WTC11 (cell line): ENCODE measurements around the gene DGKZ. TPM values are rescaled to one million over a fixed set of nuclear protein-coding genes. Genes with fewer than 3 reads are reported as not detected.

Experiments used
- ATAC-seq: fragments of 200-7000 bp; cut with Tn5 transposase; 2 replicates; pipeline ENCODE4 v1.10.0; 2021; ENCODE audit warnings: mild to moderate bottlenecking, moderate library complexity
- CTCF ChIA-PET: fragments of 300-600 bp; sonication (Branson Sonifier 250); formaldehyde crosslinking; loops from one replicate; lab custom pipeline; 2021; ENCODE audit warnings: antibody characterized with exemption; lab: Charles Lee
- POLR2A ChIA-PET: fragments of 350-600 bp; sonication (Branson Sonifier 250); formaldehyde crosslinking; loops from one replicate; lab custom pipeline; 2021; ENCODE audit warnings: antibody characterized with exemption; lab: Charles Lee
- DNase-seq: peaks from one replicate; pipeline ENCODE4 v3.0.0; 2021; ENCODE audit warnings: low spot score
- H3K27ac Mint-ChIP-seq: 2 replicates; pipeline ENCODE4 v1.8.0; 2021; ENCODE audit warnings: mixed read lengths
- H3K27me3 Mint-ChIP-seq: 2 replicates; pipeline ENCODE4 v1.8.0; 2021; ENCODE audit warnings: low read depth, mild to moderate bottlenecking, moderate library complexity, mixed read lengths
- H3K36me3 Mint-ChIP-seq: 2 replicates; pipeline ENCODE4 v1.8.0; 2021; ENCODE audit warnings: mixed read lengths
- H3K4me1 Mint-ChIP-seq: 2 replicates; pipeline ENCODE4 v1.8.0; 2022; ENCODE audit warnings: mixed read lengths
- H3K4me3 Mint-ChIP-seq: 2 replicates; pipeline ENCODE4 v1.8.0; 2021; ENCODE audit warnings: mild to moderate bottlenecking, moderate library complexity, mixed read lengths
- H3K9me3 Mint-ChIP-seq: 2 replicates; pipeline ENCODE4 v1.8.0; 2021; ENCODE audit warnings: mixed read lengths
- ATF2 ChIP-seq: sonication (generic); formaldehyde crosslinking; IDR thresholded peaks from 2 replicates; pipeline ENCODE4 v1.8.1; 2022; ENCODE audit warnings: low read depth, missing genetic modification reagents, borderline replicate concordance
- CBFB ChIP-seq: sonication (generic); formaldehyde crosslinking; IDR thresholded peaks from 2 replicates; pipeline ENCODE4 v1.8.1; 2022; ENCODE audit warnings: mild to moderate bottlenecking, low read depth, missing genetic modification reagents
- CDX4 ChIP-seq: fragments of 250-450 bp; sonication (Bioruptor Pico); IDR thresholded peaks from 2 replicates; pipeline ENCODE4 v1.9.0; 2021; ENCODE audit warnings: moderate library complexity, mild to moderate bottlenecking, inconsistent platforms, borderline replicate concordance
- CREM ChIP-seq: sonication (generic); formaldehyde crosslinking; IDR thresholded peaks from 2 replicates; pipeline ENCODE4 v1.8.1; 2022; ENCODE audit warnings: mild to moderate bottlenecking, missing genetic modification reagents, moderate library complexity
- E2F1 ChIP-seq: sonication (generic); formaldehyde crosslinking; IDR thresholded peaks from 2 replicates; pipeline ENCODE4 v1.8.0; 2022; ENCODE audit warnings: mild to moderate bottlenecking, missing genetic modification reagents
- E2F5 ChIP-seq: sonication (generic); formaldehyde crosslinking; IDR thresholded peaks from 2 replicates; pipeline ENCODE4 v1.8.1; 2022; ENCODE audit warnings: mild to moderate bottlenecking, moderate library complexity, missing genetic modification reagents
- ETV6 ChIP-seq: sonication (generic); formaldehyde crosslinking; IDR thresholded peaks from 2 replicates; pipeline ENCODE4 v1.8.1; 2022; ENCODE audit warnings: mild to moderate bottlenecking, missing genetic modification reagents
- GRHL2 ChIP-seq: fragments of 250-450 bp; sonication (Bioruptor Pico); IDR thresholded peaks from 2 replicates; pipeline ENCODE4 v1.8.0; 2022; ENCODE audit warnings: mild to moderate bottlenecking, moderate library complexity; ENCODE audit not compliant: insufficient replicate concordance, severe bottlenecking
- GTF2I ChIP-seq: fragments of 250-450 bp; sonication (Bioruptor Pico); conservative IDR thresholded peaks from 2 replicates; pipeline ENCODE4 v1.4.0; 2021; ENCODE audit warnings: mild to moderate bottlenecking
- JAZF1 ChIP-seq: fragments of 250-450 bp; sonication (Bioruptor Pico); IDR thresholded peaks from 2 replicates; pipeline ENCODE4 v1.9.0; 2021; ENCODE audit warnings: moderate library complexity, mild to moderate bottlenecking, inconsistent platforms
- JUN ChIP-seq: sonication (generic); formaldehyde crosslinking; IDR thresholded peaks from 2 replicates; pipeline ENCODE4 v1.8.0; 2023; ENCODE audit warnings: mild to moderate bottlenecking, missing genetic modification reagents
- OVOL2 ChIP-seq: fragments of 250-450 bp; sonication (Bioruptor Pico); IDR thresholded peaks from 2 replicates; pipeline ENCODE4 v1.9.0; 2021; ENCODE audit warnings: mild to moderate bottlenecking, borderline replicate concordance
- RORB ChIP-seq: fragments of 250-450 bp; sonication (Bioruptor Pico); IDR thresholded peaks from 2 replicates; pipeline ENCODE4 v1.9.0; 2021; ENCODE audit warnings: mild to moderate bottlenecking
- ZBTB43 ChIP-seq: sonication (generic); formaldehyde crosslinking; IDR thresholded peaks from 2 replicates; pipeline ENCODE4 v1.8.1; 2023; ENCODE audit warnings: mild to moderate bottlenecking, missing genetic modification reagents
- ZNF263 ChIP-seq: sonication (generic); formaldehyde crosslinking; IDR thresholded peaks from 2 replicates; pipeline ENCODE4 v1.8.1; 2022; ENCODE audit warnings: low read depth, mild to moderate bottlenecking, moderate library complexity, missing genetic modification reagents
- ZNF416 ChIP-seq: fragments of 250-450 bp; sonication (Bioruptor Pico); IDR thresholded peaks from 2 replicates; pipeline ENCODE4 v1.9.0; 2021; ENCODE audit warnings: mild to moderate bottlenecking, inconsistent platforms
- total RNA-seq: library from RNA; stranded (reverse); gene quantifications from 3 replicates; pipeline ENCODE4 v1.2.3, GENCODE V29; 2021
- TF ChIP-seq, protein P1 (sequence below): sonication (generic); formaldehyde crosslinking; IDR thresholded peaks from 2 replicates; pipeline ENCODE4 v1.8.1; 2023; ENCODE audit warnings: mild to moderate bottlenecking, missing genetic modification reagents, borderline replicate concordance
- TF ChIP-seq, protein P2 (sequence below): sonication (generic); formaldehyde crosslinking; conservative IDR thresholded peaks from 2 replicates; pipeline ENCODE4 v1.8.1; 2022; ENCODE audit warnings: mild to moderate bottlenecking, missing genetic modification reagents

Gene DGKZ
- total RNA-seq, 1 experiment from 2014 or later, result 139 TPM

DNA sequence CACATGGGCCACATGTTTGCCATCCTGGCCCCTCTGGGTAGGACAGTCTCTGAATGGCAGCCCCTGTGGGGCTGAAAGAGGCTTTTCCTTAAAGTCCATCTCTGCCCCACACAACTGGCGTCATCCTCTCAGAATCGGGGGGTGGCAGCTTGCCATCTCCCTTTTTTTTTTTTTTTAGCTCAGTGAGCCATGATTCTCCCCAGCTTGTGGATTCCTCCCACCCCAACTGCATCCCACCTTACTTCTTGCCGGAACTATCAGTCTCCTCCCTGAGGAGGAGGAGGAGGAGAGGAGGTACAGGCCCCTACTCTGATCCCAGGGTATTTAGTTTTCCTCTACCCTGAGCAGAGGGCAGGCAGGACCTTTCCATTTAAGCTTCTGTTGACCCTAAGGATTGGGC, 3.4 kb downstream of the DGKZ start:
- Mint-ChIP-seq H3K4me3 (no peak overlapping the region), H3K27me3 (peaks cover 7% of the 10 kb centered on the region), H3K36me3 (peaks cover 6% of the 10 kb centered on the region; the same call in 1 of the 2 replicates), H3K9me3 (no peaks in the 10 kb centered on the region), H3K4me1 (peaks cover 67% of the 10 kb centered on the region), H3K27ac (no peak overlapping the region)
- ATAC-seq (no peak), DNase-seq (no peak)
- TF ChIP-seq ZNF263, result no peak
- no peak for TF ChIP-seq E2F5
- no peak for TF ChIP-seq JAZF1 (CRISPR knock-in tag)
- no peak for TF ChIP-seq CREM (CRISPR knock-in tag)
- TF ChIP-seq CBFB (CRISPR knock-in tag), result no peak
- CTCF ChIA-PET, result interaction anchor here (0.6 to 8.8 kb wide), 11 partner anchors 11 to 113 kb away, joined by 3 to 231 read pairs (median 33); partner anchors contain the start of genes CHRM4 and MDK
- POLR2A ChIA-PET, result no interaction called here

- CTCF ChIA-PET, result interaction anchor here (0.6 to 8.8 kb wide), 24 partner anchors 7 to 425 kb away, joined by 3 to 231 read pairs (median 12); partner anchors contain the start of genes CHRM4 and MDK
- Mint-ChIP-seq H3K36me3 (peaks cover 6% of the 10 kb centered on the region; the same call in 1 of the 2 replicates), H3K4me3 (no peak overlapping the region), H3K4me1 (peaks cover 64% of the 10 kb centered on the region), H3K27ac (peak overlapping the region; percentile 41; the same call in 1 of the 2 replicates), H3K9me3 (no peaks in the 10 kb centered on the region), H3K27me3 (peaks cover 6% of the 10 kb centered on the region)
- ATAC-seq, result no peak
- DNase-seq, result no peak
- POLR2A ChIA-PET, result interaction anchor here (1.0 kb wide), 1 partner anchor 10 kb away, joined by 3 read pairs; no protein-coding TSS in a partner anchor
- TF ChIP-seq ETV6 (CRISPR knock-in tag), result no peak
- no peak for TF ChIP-seq ATF2 (CRISPR knock-in tag)
- no peak for TF ChIP-seq OVOL2 (CRISPR knock-in tag)
- TF ChIP-seq, protein P1, sequence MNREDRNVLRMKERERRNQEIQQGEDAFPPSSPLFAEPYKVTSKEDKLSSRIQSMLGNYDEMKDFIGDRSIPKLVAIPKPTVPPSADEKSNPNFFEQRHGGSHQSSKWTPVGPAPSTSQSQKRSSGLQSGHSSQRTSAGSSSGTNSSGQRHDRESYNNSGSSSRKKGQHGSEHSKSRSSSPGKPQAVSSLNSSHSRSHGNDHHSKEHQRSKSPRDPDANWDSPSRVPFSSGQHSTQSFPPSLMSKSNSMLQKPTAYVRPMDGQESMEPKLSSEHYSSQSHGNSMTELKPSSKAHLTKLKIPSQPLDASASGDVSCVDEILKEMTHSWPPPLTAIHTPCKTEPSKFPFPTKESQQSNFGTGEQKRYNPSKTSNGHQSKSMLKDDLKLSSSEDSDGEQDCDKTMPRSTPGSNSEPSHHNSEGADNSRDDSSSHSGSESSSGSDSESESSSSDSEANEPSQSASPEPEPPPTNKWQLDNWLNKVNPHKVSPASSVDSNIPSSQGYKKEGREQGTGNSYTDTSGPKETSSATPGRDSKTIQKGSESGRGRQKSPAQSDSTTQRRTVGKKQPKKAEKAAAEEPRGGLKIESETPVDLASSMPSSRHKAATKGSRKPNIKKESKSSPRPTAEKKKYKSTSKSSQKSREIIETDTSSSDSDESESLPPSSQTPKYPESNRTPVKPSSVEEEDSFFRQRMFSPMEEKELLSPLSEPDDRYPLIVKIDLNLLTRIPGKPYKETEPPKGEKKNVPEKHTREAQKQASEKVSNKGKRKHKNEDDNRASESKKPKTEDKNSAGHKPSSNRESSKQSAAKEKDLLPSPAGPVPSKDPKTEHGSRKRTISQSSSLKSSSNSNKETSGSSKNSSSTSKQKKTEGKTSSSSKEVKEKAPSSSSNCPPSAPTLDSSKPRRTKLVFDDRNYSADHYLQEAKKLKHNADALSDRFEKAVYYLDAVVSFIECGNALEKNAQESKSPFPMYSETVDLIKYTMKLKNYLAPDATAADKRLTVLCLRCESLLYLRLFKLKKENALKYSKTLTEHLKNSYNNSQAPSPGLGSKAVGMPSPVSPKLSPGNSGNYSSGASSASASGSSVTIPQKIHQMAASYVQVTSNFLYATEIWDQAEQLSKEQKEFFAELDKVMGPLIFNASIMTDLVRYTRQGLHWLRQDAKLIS (CRISPR knock-in tag), result no peak
- TF ChIP-seq E2F1 (CRISPR knock-in tag), result no peak
- TF ChIP-seq GRHL2 (CRISPR knock-in tag), result no peak
- no peak for TF ChIP-seq CDX4 (CRISPR knock-in tag)
- no peak for TF ChIP-seq JUN (CRISPR knock-in tag)
- TF ChIP-seq ZNF263, result no peak
- TF ChIP-seq, protein P2, sequence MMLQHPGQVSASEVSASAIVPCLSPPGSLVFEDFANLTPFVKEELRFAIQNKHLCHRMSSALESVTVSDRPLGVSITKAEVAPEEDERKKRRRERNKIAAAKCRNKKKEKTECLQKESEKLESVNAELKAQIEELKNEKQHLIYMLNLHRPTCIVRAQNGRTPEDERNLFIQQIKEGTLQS, result no peak
- no peak for TF ChIP-seq RORB
- TF ChIP-seq GTF2I, result no peak
- TF ChIP-seq ZBTB43 (CRISPR knock-in tag), result no peak
- TF ChIP-seq ZNF416 (CRISPR knock-in tag), result no peak
These were observed 3.9 kb downstream of the DGKZ start for GRCh38 chr11:46351148-46351547.
